Vagina (tissue), 2 donors: ENCODE data around the gene ARHGEF4. TPM values are rescaled to one million over a fixed set of nuclear protein-coding genes. Genes with fewer than 3 reads are reported as not detected.
A peak's percentile ranks its signal among the peaks of the same experiment; 100 is the strongest.

ENCODE experiments used
- DNase-seq, 2 donors: peaks; one replicate each; pipeline ENCODE4 v3.0.0-alpha.2; 2017; ENCODE audit errors: extremely low spot score in 2 of 2
- H3K27ac ChIP-seq: fragments of 200-600 bp; sonication (generic); one replicate; pipeline ENCODE4 v1.5.1; 2019
- H3K27me3 ChIP-seq: fragments of 200-600 bp; sonication (generic); one replicate; pipeline ENCODE4 v1.5.1; 2019
- H3K36me3 ChIP-seq, 2 donors: fragments of 200-600 bp; sonication (generic); one replicate each; pipeline ENCODE4 v1.5.1; 2017 to 2019
- H3K4me1 ChIP-seq: fragments of 200-600 bp; sonication (generic); one replicate; pipeline ENCODE4 v1.5.1; 2019
- H3K4me3 ChIP-seq, 2 donors: fragments of 200-600 bp; sonication (generic); 1 replicate in 1 of 2; 2 replicates in 1 of 2; pipeline ENCODE4 v1.5.1; 2016 to 2019
- H3K9me3 ChIP-seq: fragments of 200-600 bp; sonication (generic); one replicate; pipeline ENCODE4 v1.5.1; 2019
- CTCF ChIP-seq, 3 experiments: fragments of 450-650 bp in 2 of 3; fragments of 200-600 bp in 1 of 3; sonication (generic) in 1 of 3; IDR thresholded peaks; one replicate each; pipeline ENCODE4 v1.5.1; 2017 to 2019; ENCODE audit warnings: antibody characterized with exemption in 3 of 3, mild to moderate bottlenecking in 2 of 3, moderate library complexity in 2 of 3
- POLR2A ChIP-seq, 2 donors: fragments of 450-650 bp; IDR thresholded peaks; one replicate each; pipeline ENCODE4 v1.6.1; 2017; ENCODE audit warnings: antibody characterized with exemption in 2 of 2, mild to moderate bottlenecking in 2 of 2, moderate library complexity in 2 of 2
- POLR2AphosphoS5 ChIP-seq, 2 donors: sonication (generic); formaldehyde crosslinking; IDR thresholded peaks; one replicate each; pipeline ENCODE4 v1.9.0; 2017; ENCODE audit warnings: antibody characterized with exemption in 2 of 2, mild to moderate bottlenecking in 2 of 2, low read depth in 1 of 2; ENCODE audit not compliant: insufficient read depth in 1 of 2
- intact Hi-C: fragments of 100-400 bp; cut with DNase I; formaldehyde crosslinking; loops from one replicate; pipeline ENCODE4 v1.15.1; 2023
- total RNA-seq: library from RNA; depleted of rRNA; stranded (reverse); fragments of >200 nt; gene quantifications from one replicate; pipeline ENCODE4 v1.2.3, GENCODE V29; 2016

ARHGEF4 gene
- total RNA-seq, 1 donor from 2014 or later, result 116 TPM

GRCh38 chr2:130908832-130909231 is 72.1 kb downstream of the ARHGEF4 start:
- H3K4me3 ChIP-seq, result no peak overlapping the region
- H3K27me3 ChIP-seq, result no peaks in the 10 kb centered on the region
- no peak overlapping the region for H3K27ac ChIP-seq
- TF ChIP-seq POLR2AphosphoS5 (IDR thresholded peaks at IDR 0.05; ENCODE audit: insufficient read depth in 1 of 2, low read depth in 1 of 2), result no peak
- no peak for TF ChIP-seq POLR2A (IDR thresholded peaks at IDR 0.05)
- TF ChIP-seq CTCF (IDR thresholded peaks at IDR 0.05), result no peak
- H3K9me3 ChIP-seq, result no peaks in the 10 kb centered on the region
- intact Hi-C loops, result no loop called here
- H3K4me1 ChIP-seq, result peaks cover 5% of the 10 kb centered on the region
- no peaks in the 10 kb centered on the region for H3K36me3 ChIP-seq
- DNase-seq, result no peak

DNA sequence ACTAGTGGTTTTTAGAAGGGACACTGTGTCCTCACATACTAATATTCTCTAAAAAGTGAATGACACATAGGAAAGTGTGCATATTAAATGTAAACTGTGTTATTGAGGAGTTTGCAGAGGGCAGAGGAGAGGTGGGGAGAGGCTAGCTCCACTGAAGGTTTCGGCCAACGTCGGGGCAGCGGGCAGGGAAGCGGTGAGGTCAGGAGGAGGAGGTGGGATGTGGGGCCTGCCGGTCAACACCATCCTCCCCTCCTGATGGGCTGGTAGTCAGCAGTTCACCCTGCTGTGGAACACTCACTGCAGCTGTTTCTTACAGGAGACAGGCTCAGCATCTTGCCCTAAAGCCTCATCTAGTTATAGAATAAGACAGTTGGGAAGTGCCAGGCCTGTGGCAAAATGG is 74.2 kb downstream of the ARHGEF4 start:
- DNase-seq, result peak in 1 of 2 donors; percentile 62
- Histone ChIP-seq H3K9me3 (no peaks in the 10 kb centered on the region), H3K4me3 (no peak overlapping the region), H3K27ac (no peak overlapping the region), H3K36me3 (no peaks in the 10 kb centered on the region), H3K4me1 (peaks cover 12% of the 10 kb centered on the region), H3K27me3 (no peaks in the 10 kb centered on the region)
- TF ChIP-seq POLR2A (IDR thresholded peaks at IDR 0.05) (no peak), POLR2AphosphoS5 (IDR thresholded peaks at IDR 0.05; ENCODE audit: insufficient read depth in 1 of 2, low read depth in 1 of 2) (no peak), CTCF (IDR thresholded peaks at IDR 0.05) (no peak)
- intact Hi-C loops, result no loop called here

DNA sequence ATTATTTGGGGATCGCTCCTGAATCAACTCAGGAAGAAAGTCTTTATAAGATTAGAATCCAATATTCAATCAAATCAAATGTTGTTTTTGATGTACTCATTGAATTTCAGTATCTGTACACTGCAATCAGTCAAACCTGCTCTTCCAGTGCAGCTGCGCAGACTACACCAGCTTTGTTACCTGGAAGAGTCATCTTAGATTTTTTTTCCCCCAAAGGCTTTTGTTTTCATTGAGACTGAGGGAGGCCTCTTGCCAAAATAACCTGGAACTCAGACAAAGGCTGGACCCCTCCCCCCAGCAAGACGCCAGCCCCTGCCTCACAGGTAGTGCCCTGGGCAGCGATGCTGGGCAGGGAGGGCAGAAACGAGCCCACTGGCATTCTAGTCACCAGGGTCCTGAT is 74.8 kb downstream of the ARHGEF4 start:
- no peak overlapping the region for H3K4me3 ChIP-seq
- no peaks in the 10 kb centered on the region for H3K27me3 ChIP-seq
- H3K36me3 ChIP-seq, result no peaks in the 10 kb centered on the region
- no peaks in the 10 kb centered on the region for H3K9me3 ChIP-seq
- intact Hi-C loops, result no loop called here
- H3K4me1 ChIP-seq, result peaks cover 12% of the 10 kb centered on the region
- peak in 1 of 2 donors; percentile 74 for DNase-seq
- no peak for TF ChIP-seq CTCF (IDR thresholded peaks at IDR 0.05)
- TF ChIP-seq POLR2AphosphoS5 (IDR thresholded peaks at IDR 0.05; ENCODE audit: insufficient read depth in 1 of 2, low read depth in 1 of 2), result peak in 1 of 2 donors; percentile 14
- no peak for TF ChIP-seq POLR2A (IDR thresholded peaks at IDR 0.05)
- no peak overlapping the region for H3K27ac ChIP-seq

DNA sequence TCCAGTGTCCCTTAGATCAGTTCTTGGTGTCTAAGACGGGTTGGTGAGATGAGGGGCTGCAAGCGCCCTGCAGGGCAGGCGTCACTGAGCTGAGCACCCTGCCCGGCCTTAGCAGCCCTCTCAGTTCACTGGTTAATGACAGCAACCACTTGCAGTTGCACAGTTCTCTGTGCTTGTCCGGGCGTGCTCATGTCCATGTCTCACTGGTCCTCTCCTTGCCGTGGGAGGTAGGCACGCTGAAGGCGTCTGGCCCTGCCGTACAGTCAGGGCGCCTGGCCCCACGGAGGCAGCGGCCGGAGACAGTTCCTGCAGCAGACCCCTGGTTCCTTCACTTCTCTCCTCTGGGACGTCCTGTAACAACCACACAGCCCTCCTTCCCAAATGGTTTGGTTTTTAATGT is 75.3 kb downstream of the ARHGEF4 start:
- Histone ChIP-seq H3K27ac (no peak overlapping the region), H3K9me3 (no peaks in the 10 kb centered on the region), H3K4me1 (peaks cover 12% of the 10 kb centered on the region), H3K27me3 (no peaks in the 10 kb centered on the region), H3K36me3 (no peaks in the 10 kb centered on the region), H3K4me3 (peak overlapping the region in 1 of 2 donors; percentile 6)
- no peak for TF ChIP-seq POLR2AphosphoS5 (IDR thresholded peaks at IDR 0.05; ENCODE audit: insufficient read depth in 1 of 2, low read depth in 1 of 2)
- TF ChIP-seq CTCF (IDR thresholded peaks at IDR 0.05), result no peak
- no peak for TF ChIP-seq POLR2A (IDR thresholded peaks at IDR 0.05)
- intact Hi-C loops, result no loop called here
- DNase-seq, result peak in 1 of 2 donors; percentile 83

- H3K27ac ChIP-seq, result no peak overlapping the region
- H3K36me3 ChIP-seq, result no peaks in the 10 kb centered on the region
- no peaks in the 10 kb centered on the region for H3K27me3 ChIP-seq
- intact Hi-C loops, result no loop called here
- no peak for TF ChIP-seq POLR2A (IDR thresholded peaks at IDR 0.05)
- no peak for TF ChIP-seq CTCF (IDR thresholded peaks at IDR 0.05)
- no peak for TF ChIP-seq POLR2AphosphoS5 (IDR thresholded peaks at IDR 0.05; ENCODE audit: insufficient read depth in 1 of 2, low read depth in 1 of 2)
- H3K4me3 ChIP-seq, result peak overlapping the region in 1 of 2 donors; percentile 6
- peaks cover 12% of the 10 kb centered on the region for H3K4me1 ChIP-seq
- no peaks in the 10 kb centered on the region for H3K9me3 ChIP-seq
- no peak for DNase-seq
These were observed 75.8 kb downstream of the ARHGEF4 start for GRCh38 chr2:130912471-130912870.
